Tibial nerve (tissue), 4 donors: ENCODE measurements around the gene ATP5IF1. TPM values are rescaled to one million over a fixed set of nuclear protein-coding genes. Genes with fewer than 3 reads are reported as not detected.

Experiments
- DNase-seq, 2 donors: peaks; one replicate each; pipeline ENCODE4 v3.0.0-alpha.2; 2019; ENCODE audit warnings: low spot score in 2 of 2
- H3K27ac ChIP-seq, 4 donors: fragments of 200-600 bp; sonication (generic) in 3 of 4; one replicate each; pipeline ENCODE4 v1.5.1; 2017 to 2019; ENCODE audit warnings: mild to moderate bottlenecking in 1 of 4
- H3K27me3 ChIP-seq, 2 donors: fragments of 200-600 bp; sonication (generic) in 1 of 2; one replicate each; pipeline versions ENCODE4 v1.5.1 to v1.6.0; 2017 to 2019
- H3K36me3 ChIP-seq, 3 donors: fragments of 200-600 bp; sonication (generic); one replicate each; pipeline ENCODE4 v1.5.1; 2018 to 2019
- H3K4me1 ChIP-seq, 4 donors: fragments of 200-600 bp; sonication (generic) in 3 of 4; one replicate each; pipeline ENCODE4 v1.5.1; 2017 to 2019
- H3K4me3 ChIP-seq, 4 donors: fragments of 200-600 bp; sonication (generic) in 3 of 4; one replicate each; pipeline ENCODE4 v1.5.1; 2017 to 2019; ENCODE audit warnings: mild to moderate bottlenecking in 1 of 4, moderate library complexity in 1 of 4
- H3K9me3 ChIP-seq, 4 donors: fragments of 200-600 bp; sonication (generic) in 3 of 4; one replicate each; pipeline ENCODE4 v1.5.1; 2017 to 2019
- EP300 ChIP-seq, 2 donors: sonication (generic); formaldehyde crosslinking; IDR thresholded peaks; one replicate each; pipeline ENCODE4 v1.6.1; 2017; ENCODE audit warnings: antibody characterized with exemption in 2 of 2, mild to moderate bottlenecking in 1 of 2
- POLR2A ChIP-seq, 2 donors: fragments of 450-650 bp; IDR thresholded peaks; one replicate each; pipeline ENCODE4 v1.6.1; 2017; ENCODE audit warnings: antibody characterized with exemption in 2 of 2, mild to moderate bottlenecking in 2 of 2, moderate library complexity in 2 of 2
- WGBS, 2 donors: methylation state at CpG; one replicate each; pipeline ENCODE4 v1.1.5; 2018; 5-methylcytosine and 5-hydroxymethylcytosine counted together
- total RNA-seq, 4 donors: library from RNA; depleted of rRNA; stranded (reverse); fragments of >200 nt; gene quantifications; one replicate each; pipeline ENCODE4 v1.1.0, GENCODE V29; 2016
- TF ChIP-seq, protein P1 (sequence below), 5 experiments: fragments of 200-600 bp in 3 of 5; fragments of 450-650 bp in 2 of 5; sonication (generic) in 3 of 5; IDR thresholded peaks; one replicate each; pipeline ENCODE4 v1.5.1; 2016 to 2019; ENCODE audit warnings: antibody characterized with exemption in 5 of 5, mild to moderate bottlenecking in 3 of 5, moderate library complexity in 2 of 5

ATP5IF1 gene
- total RNA-seq, 4 donors from 2014 or later: 96.3 to 207 (median 148) TPM

DNA sequence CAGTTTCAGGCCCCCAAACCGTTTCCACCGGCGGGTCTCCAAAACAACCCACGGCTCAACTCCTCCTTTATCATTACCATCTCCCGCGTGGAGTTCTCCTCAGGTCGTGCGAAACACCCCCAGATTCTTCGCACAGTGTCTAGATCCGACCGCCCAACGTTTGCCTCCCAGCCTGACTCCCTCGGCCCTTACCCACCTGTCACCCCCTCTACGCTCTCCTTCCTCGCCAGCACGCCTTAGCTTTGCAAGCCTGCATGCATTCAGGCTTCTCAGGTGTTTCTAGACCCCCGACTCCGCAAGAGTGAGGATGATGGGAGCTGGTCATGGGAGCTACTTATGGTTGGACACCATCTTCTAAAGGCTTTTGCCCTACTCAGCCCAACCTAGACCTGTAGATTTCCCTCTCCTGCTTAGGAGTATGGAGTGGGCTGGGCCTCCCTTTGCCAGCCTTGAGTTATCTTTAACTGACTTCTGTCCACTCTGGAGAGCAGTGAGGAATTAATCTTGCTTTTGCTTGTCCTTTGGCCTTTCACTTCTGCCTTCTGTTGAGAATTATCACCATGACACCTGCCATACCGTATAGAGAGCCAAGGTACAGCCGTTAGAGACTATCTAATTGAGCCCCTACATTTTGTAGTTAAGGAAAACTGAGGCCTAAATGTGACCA, 865 bp downstream of the ATP5IF1 start:
- TF ChIP-seq, protein P1, sequence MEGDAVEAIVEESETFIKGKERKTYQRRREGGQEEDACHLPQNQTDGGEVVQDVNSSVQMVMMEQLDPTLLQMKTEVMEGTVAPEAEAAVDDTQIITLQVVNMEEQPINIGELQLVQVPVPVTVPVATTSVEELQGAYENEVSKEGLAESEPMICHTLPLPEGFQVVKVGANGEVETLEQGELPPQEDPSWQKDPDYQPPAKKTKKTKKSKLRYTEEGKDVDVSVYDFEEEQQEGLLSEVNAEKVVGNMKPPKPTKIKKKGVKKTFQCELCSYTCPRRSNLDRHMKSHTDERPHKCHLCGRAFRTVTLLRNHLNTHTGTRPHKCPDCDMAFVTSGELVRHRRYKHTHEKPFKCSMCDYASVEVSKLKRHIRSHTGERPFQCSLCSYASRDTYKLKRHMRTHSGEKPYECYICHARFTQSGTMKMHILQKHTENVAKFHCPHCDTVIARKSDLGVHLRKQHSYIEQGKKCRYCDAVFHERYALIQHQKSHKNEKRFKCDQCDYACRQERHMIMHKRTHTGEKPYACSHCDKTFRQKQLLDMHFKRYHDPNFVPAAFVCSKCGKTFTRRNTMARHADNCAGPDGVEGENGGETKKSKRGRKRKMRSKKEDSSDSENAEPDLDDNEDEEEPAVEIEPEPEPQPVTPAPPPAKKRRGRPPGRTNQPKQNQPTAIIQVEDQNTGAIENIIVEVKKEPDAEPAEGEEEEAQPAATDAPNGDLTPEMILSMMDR (IDR thresholded peaks at IDR 0.05): no peak
- TF ChIP-seq POLR2A (IDR thresholded peaks at IDR 0.05) (no peak), EP300 (IDR thresholded peaks at IDR 0.05) (no peak)
- Histone ChIP-seq H3K27me3 (no peaks in the 10 kb centered on the region), H3K36me3 (peaks cover 0 to 9% (median 0%) of the 10 kb centered on the region in 3 donors), H3K4me3 (peak overlapping the region; percentile 82 to 92 (median 88)), H3K27ac (peak overlapping the region; percentile 65 to 94 (median 90)), H3K4me1 (peaks cover 0 to 47% (median 17%) of the 10 kb centered on the region in 4 donors), H3K9me3 (no peaks in the 10 kb centered on the region)
- no peak for DNase-seq
- WGBS, 2 donors: 11 to 12% methylated on average over 20 of the region's 20 CpGs

DNA sequence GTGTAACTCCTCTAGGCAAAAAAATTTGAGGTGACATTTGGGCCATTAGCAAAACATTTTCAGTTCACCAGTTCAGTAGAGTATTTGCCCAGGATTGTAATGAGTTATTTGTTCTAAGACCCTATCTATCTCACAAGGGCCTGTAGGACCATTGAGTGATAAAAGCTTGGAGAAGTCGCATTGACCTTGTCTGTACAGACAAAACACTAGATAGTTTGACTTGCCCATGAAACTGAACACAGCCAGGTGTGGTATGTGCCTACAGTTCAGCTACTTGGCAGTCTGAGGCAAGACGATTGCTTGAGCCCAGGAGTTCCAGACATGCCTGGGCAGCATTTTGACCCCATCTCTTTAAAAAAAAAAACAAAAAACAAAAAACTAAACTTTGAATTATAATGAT, 3.1 kb downstream of the ATP5IF1 start:
- no peak overlapping the region for H3K4me3 ChIP-seq
- DNase-seq: no peak
- TF ChIP-seq EP300 (IDR thresholded peaks at IDR 0.05) (no peak), POLR2A (IDR thresholded peaks at IDR 0.05) (no peak)
- TF ChIP-seq, protein P1 (IDR thresholded peaks at IDR 0.05): no peak
- no peak overlapping the region for H3K27ac ChIP-seq
- H3K9me3 ChIP-seq: no peaks in the 10 kb centered on the region
- peaks cover 0 to 9% (median 0%) of the 10 kb centered on the region in 3 donors for H3K36me3 ChIP-seq
- H3K27me3 ChIP-seq: no peaks in the 10 kb centered on the region
- H3K4me1 ChIP-seq: peaks cover 0 to 31% (median 12%) of the 10 kb centered on the region in 4 donors
- 72 to 74% methylated on average over 2 of the region's 2 CpGs for WGBS, 2 donors

GRCh38 chr1:28240024-28240423, 4.1 kb downstream of the ATP5IF1 start:
- H3K27ac ChIP-seq: no peak overlapping the region
- H3K4me3 ChIP-seq: no peak overlapping the region
- TF ChIP-seq POLR2A (IDR thresholded peaks at IDR 0.05): no peak
- TF ChIP-seq, protein P1 (IDR thresholded peaks at IDR 0.05): no peak
- TF ChIP-seq EP300 (IDR thresholded peaks at IDR 0.05): no peak
- H3K4me1 ChIP-seq: peaks cover 0 to 25% (median 10%) of the 10 kb centered on the region in 4 donors
- peaks cover 0 to 9% (median 0%) of the 10 kb centered on the region in 3 donors for H3K36me3 ChIP-seq
- H3K9me3 ChIP-seq: no peaks in the 10 kb centered on the region
- no peaks in the 10 kb centered on the region for H3K27me3 ChIP-seq
- 90 to 95% methylated on average over 4 of the region's 4 CpGs for WGBS, 2 donors
- DNase-seq: no peak

- no peak overlapping the region for H3K4me3 ChIP-seq
- H3K9me3 ChIP-seq: no peaks in the 10 kb centered on the region
- no peaks in the 10 kb centered on the region for H3K27me3 ChIP-seq
- peaks cover 0 to 29% (median 5%) of the 10 kb centered on the region in 4 donors for H3K4me1 ChIP-seq
- 92 to 94% methylated on average over 10 of the region's 10 CpGs for WGBS, 2 donors
- DNase-seq: no peak
- H3K27ac ChIP-seq: peak overlapping the region in 1 of 4 donors; percentile 43
- peaks cover 0 to 9% (median 0%) of the 10 kb centered on the region in 3 donors for H3K36me3 ChIP-seq
- TF ChIP-seq POLR2A (IDR thresholded peaks at IDR 0.05): no peak
- TF ChIP-seq, protein P1 (IDR thresholded peaks at IDR 0.05): no peak
- TF ChIP-seq EP300 (IDR thresholded peaks at IDR 0.05): no peak
Measured at GRCh38 chr1:28241638-28242241, 5.8 kb downstream of the ATP5IF1 start.

GRCh38 chr1:28243685-28244311, 7.9 kb downstream of the ATP5IF1 start:
- no peaks in the 10 kb centered on the region for H3K9me3 ChIP-seq
- TF ChIP-seq POLR2A (IDR thresholded peaks at IDR 0.05): no peak
- TF ChIP-seq, protein P1 (IDR thresholded peaks at IDR 0.05): no peak
- no peak for TF ChIP-seq EP300 (IDR thresholded peaks at IDR 0.05)
- no peak overlapping the region for H3K27ac ChIP-seq
- H3K36me3 ChIP-seq: no peaks in the 10 kb centered on the region
- 76 to 78% methylated on average over 2 of the region's 2 CpGs for WGBS, 2 donors
- H3K4me1 ChIP-seq: peaks cover 0 to 29% (median 14%) of the 10 kb centered on the region in 4 donors
- no peak for DNase-seq
- H3K27me3 ChIP-seq: no peaks in the 10 kb centered on the region
- H3K4me3 ChIP-seq: no peak overlapping the region
